Thyroid gland (tissue), 4 donors: Measurements from ENCODE around the gene SCYL1. TPM values are rescaled to one million over a fixed set of nuclear protein-coding genes. Genes with fewer than 3 reads are reported as not detected.
A peak's percentile ranks its signal among the peaks of the same experiment; 100 is the strongest.

Source experiments
- DNase-seq, 2 donors: peaks; one replicate each; pipeline ENCODE4 v3.0.0-alpha.2; 2019
- H3K27ac ChIP-seq, 3 donors: fragments of 200-600 bp; sonication (generic); 1 replicate in 2 of 3; 2 replicates in 1 of 3; pipeline ENCODE4 v1.5.1; 2016 to 2019; ENCODE audit warnings: mild to moderate bottlenecking in 1 of 3, moderate library complexity in 1 of 3
- H3K27me3 ChIP-seq: fragments of 200-600 bp; sonication (generic); one replicate; pipeline ENCODE4 v1.5.1; 2019
- H3K36me3 ChIP-seq, 2 donors: fragments of 200-600 bp; sonication (generic); one replicate each; pipeline ENCODE4 v1.5.1; 2016 to 2019
- H3K4me1 ChIP-seq, 2 donors: fragments of 200-600 bp; sonication (generic); one replicate each; pipeline ENCODE4 v1.5.1; 2017 to 2019
- H3K4me3 ChIP-seq, 3 donors: fragments of 200-600 bp; sonication (generic); replicated peaks in 1 of 3; 1 replicate in 2 of 3; 2 replicates in 1 of 3; pipeline ENCODE4 v1.5.1; 2016; ENCODE audit warnings: mild to moderate bottlenecking in 1 of 3
- H3K9me3 ChIP-seq: fragments of 200-600 bp; sonication (generic); one replicate; pipeline ENCODE4 v1.5.1; 2017
- POLR2A ChIP-seq, 2 donors: fragments of 450-650 bp; IDR thresholded peaks; one replicate each; pipeline ENCODE4 v1.6.1; 2017; ENCODE audit warnings: antibody characterized with exemption in 2 of 2, mild to moderate bottlenecking in 2 of 2, moderate library complexity in 1 of 2
- WGBS, 2 donors: methylation state at CpG; one replicate each; pipeline ENCODE4 v1.1.5; 2017; 5-methylcytosine and 5-hydroxymethylcytosine counted together
- intact Hi-C: fragments of 100-400 bp; cut with DNase I; formaldehyde crosslinking; loops from one replicate; pipeline ENCODE4 v1.15.1; 2023
- total RNA-seq, 4 donors: library from RNA; depleted of rRNA; stranded (reverse); fragments of >200 nt; gene quantifications; one replicate each; pipeline ENCODE4 v1.2.3, GENCODE V29; 2016
- TF ChIP-seq, protein P1 (sequence below), 6 experiments: fragments of 200-600 bp in 3 of 6; fragments of 450-650 bp in 3 of 6; sonication (generic) in 3 of 6; IDR thresholded peaks; one replicate each; pipeline ENCODE4 v1.5.1; 2016 to 2019; ENCODE audit warnings: antibody characterized with exemption in 6 of 6, mild to moderate bottlenecking in 2 of 6, inconsistent platforms in 1 of 6, moderate library complexity in 1 of 6

SCYL1 gene
- total RNA-seq, 4 donors from 2014 or later: 99.8 to 122 (median 116) TPM

DNA sequence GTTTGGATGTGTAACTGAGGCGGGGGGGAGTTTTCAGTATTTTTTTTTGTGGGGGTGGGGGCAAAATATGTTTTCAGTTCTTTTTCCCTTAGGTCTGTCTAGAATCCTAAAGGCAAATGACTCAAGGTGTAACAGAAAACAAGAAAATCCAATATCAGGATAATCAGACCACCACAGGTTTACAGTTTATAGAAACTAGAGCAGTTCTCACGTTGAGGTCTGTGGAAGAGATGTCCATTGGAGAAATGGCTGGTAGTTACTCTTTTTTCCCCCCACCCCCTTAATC is 23.8 kb upstream of the SCYL1 start:
- Histone ChIP-seq H3K4me1 (peaks cover 14 to 17% of the 10 kb centered on the region in 2 donors), H3K27me3 (no peaks in the 10 kb centered on the region), H3K27ac (peak overlapping the region; percentile 99 to 100 (median 100)), H3K4me3 (peak overlapping the region; percentile 44 to 82 (median 76)), H3K9me3 (no peaks in the 10 kb centered on the region), H3K36me3 (peaks cover 57 to 61% of the 10 kb centered on the region in 2 donors)
- WGBS, 2 donors: 0% methylated on average over 2 of the region's 2 CpGs
- intact Hi-C loops: no loop called here
- TF ChIP-seq, protein P1, sequence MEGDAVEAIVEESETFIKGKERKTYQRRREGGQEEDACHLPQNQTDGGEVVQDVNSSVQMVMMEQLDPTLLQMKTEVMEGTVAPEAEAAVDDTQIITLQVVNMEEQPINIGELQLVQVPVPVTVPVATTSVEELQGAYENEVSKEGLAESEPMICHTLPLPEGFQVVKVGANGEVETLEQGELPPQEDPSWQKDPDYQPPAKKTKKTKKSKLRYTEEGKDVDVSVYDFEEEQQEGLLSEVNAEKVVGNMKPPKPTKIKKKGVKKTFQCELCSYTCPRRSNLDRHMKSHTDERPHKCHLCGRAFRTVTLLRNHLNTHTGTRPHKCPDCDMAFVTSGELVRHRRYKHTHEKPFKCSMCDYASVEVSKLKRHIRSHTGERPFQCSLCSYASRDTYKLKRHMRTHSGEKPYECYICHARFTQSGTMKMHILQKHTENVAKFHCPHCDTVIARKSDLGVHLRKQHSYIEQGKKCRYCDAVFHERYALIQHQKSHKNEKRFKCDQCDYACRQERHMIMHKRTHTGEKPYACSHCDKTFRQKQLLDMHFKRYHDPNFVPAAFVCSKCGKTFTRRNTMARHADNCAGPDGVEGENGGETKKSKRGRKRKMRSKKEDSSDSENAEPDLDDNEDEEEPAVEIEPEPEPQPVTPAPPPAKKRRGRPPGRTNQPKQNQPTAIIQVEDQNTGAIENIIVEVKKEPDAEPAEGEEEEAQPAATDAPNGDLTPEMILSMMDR (IDR thresholded peaks at IDR 0.05): no peak
- no peak for TF ChIP-seq POLR2A (IDR thresholded peaks at IDR 0.05)
- no peak for DNase-seq

DNA sequence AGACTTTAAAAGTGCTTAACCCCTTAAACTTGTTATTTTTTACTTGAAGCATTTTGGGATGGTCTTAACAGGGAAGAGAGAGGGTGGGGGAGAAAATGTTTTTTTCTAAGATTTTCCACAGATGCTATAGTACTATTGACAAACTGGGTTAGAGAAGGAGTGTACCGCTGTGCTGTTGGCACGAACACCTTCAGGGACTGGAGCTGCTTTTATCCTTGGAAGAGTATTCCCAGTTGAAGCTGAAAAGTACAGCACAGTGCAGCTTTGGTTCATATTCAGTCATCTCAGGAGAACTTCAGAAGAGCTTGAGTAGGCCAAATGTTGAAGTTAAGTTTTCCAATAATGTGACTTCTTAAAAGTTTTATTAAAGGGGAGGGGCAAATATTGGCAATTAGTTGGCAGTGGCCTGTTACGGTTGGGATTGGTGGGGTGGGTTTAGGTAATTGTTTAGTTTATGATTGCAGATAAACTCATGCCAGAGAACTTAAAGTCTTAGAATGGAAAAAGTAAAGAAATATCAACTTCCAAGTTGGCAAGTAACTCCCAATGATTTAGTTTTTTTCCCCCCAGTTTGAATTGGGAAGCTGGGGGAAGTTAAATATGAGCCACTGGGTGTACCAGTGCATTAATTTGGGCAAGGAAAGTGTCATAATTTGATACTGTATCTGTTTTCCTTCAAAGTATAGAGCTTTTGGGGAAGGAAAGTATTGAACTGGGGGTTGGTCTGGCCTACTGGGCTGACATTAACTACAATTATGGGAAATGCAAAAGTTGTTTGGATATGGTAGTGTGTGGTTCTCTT is 23.2 kb upstream of the SCYL1 start:
- H3K36me3 ChIP-seq: peaks cover 62 to 65% of the 10 kb centered on the region in 2 donors
- H3K4me1 ChIP-seq: peaks cover 14 to 17% of the 10 kb centered on the region in 2 donors
- intact Hi-C loops: no loop called here
- no peak for DNase-seq
- peak overlapping the region; percentile 99 to 100 (median 100) for H3K27ac ChIP-seq
- WGBS, 2 donors: 0 to 1% methylated on average over 3 of the region's 3 CpGs
- peak overlapping the region; percentile 44 to 82 (median 76) for H3K4me3 ChIP-seq
- TF ChIP-seq POLR2A (IDR thresholded peaks at IDR 0.05): peak in 1 of 2 donors; percentile 37
- TF ChIP-seq, protein P1 (IDR thresholded peaks at IDR 0.05): no peak
- H3K27me3 ChIP-seq: no peaks in the 10 kb centered on the region
- no peaks in the 10 kb centered on the region for H3K9me3 ChIP-seq

DNA sequence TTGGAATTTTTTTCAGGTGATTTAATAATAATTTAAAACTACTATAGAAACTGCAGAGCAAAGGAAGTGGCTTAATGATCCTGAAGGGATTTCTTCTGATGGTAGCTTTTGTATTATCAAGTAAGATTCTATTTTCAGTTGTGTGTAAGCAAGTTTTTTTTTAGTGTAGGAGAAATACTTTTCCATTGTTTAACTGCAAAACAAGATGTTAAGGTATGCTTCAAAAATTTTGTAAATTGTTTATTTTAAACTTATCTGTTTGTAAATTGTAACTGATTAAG is 22.7 kb upstream of the SCYL1 start:
- TF ChIP-seq POLR2A (IDR thresholded peaks at IDR 0.05): no peak
- TF ChIP-seq, protein P1 (IDR thresholded peaks at IDR 0.05): no peak
- Histone ChIP-seq H3K27me3 (no peaks in the 10 kb centered on the region), H3K4me3 (peak overlapping the region; percentile 44 to 82 (median 76)), H3K9me3 (no peaks in the 10 kb centered on the region), H3K27ac (peak overlapping the region; percentile 99 to 100 (median 100)), H3K36me3 (peaks cover 62 to 65% of the 10 kb centered on the region in 2 donors), H3K4me1 (peaks cover 14 to 15% of the 10 kb centered on the region in 2 donors)
- no peak for DNase-seq
- intact Hi-C loops: no loop called here

DNA sequence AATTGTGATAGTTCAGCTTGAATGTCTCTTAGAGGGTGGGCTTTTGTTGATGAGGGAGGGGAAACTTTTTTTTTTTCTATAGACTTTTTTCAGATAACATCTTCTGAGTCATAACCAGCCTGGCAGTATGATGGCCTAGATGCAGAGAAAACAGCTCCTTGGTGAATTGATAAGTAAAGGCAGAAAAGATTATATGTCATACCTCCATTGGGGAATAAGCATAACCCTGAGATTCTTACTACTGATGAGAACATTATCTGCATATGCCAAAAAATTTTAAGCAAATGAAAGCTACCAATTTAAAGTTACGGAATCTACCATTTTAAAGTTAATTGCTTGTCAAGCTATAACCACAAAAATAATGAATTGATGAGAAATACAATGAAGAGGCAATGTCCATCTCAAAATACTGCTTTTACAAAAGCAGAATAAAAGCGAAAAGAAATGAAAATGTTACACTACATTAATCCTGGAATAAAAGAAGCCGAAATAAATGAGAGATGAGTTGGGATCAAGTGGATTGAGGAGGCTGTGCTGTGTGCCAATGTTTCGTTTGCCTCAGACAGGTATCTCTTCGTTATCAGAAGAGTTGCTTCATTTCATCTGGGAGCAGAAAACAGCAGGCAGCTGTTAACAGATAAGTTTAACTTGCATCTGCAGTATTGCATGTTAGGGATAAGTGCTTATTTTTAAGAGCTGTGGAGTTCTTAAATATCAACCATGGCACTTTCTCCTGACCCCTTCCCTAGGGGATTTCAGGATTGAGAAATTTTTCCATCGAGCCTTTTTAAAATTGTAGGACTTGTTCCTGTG is 22.1 kb upstream of the SCYL1 start:
- intact Hi-C loops: no loop called here
- TF ChIP-seq, protein P1 (IDR thresholded peaks at IDR 0.05): no peak
- TF ChIP-seq POLR2A (IDR thresholded peaks at IDR 0.05): peak in 1 of 2 donors; percentile 71
- WGBS, 2 donors: 0 to 1% methylated on average over 6 of the region's 6 CpGs

More for the DNA sequence above, 22.1 kb upstream of the SCYL1 start:
- Histone ChIP-seq H3K27ac (peak overlapping the region; percentile 99 to 100 (median 100)), H3K27me3 (no peaks in the 10 kb centered on the region), H3K4me1 (peaks cover 14 to 21% of the 10 kb centered on the region in 2 donors), H3K9me3 (no peaks in the 10 kb centered on the region), H3K36me3 (peaks cover 62 to 65% of the 10 kb centered on the region in 2 donors), H3K4me3 (peak overlapping the region; percentile 29 to 82 (median 76))
- DNase-seq: no peak
